ENCODE data around the gene EXOC3L2. TPM values are rescaled to one million over a fixed set of nuclear protein-coding genes. Genes with fewer than 3 reads are reported as not detected.
"Not testable (repeated sequence)": the region's sequence is repeated elsewhere in the genome, so short reads cannot be mapped to it uniquely, and the experiment has no call there.

Gene EXOC3L2
- total RNA-seq, 4 donors from 2014 or later, result 0.68 to 7.0 (median 1.1) TPM; not detected in 1

GRCh38 chr19:45234089-45234869 lies 10.9 kb downstream of the EXOC3L2 start:
- Histone ChIP-seq H3K4me1 (no peaks in the 10 kb centered on the region), H3K4me3 (no peak overlapping the region), H3K27me3 (peaks cover 36% of the 10 kb centered on the region), H3K9me3 (no peaks in the 10 kb centered on the region), H3K36me3 (no peaks in the 10 kb centered on the region), H3K27ac (no peak overlapping the region)
- TF ChIP-seq CTCF (IDR thresholded peaks at IDR 0.05) (no peak), POLR2AphosphoS5 (IDR thresholded peaks at IDR 0.05) (no peak), EP300 (IDR thresholded peaks at IDR 0.05; ENCODE audit: low read depth) (no peak), POLR2A (IDR thresholded peaks at IDR 0.05) (no peak)
- in situ Hi-C loops (cut with MboI; ENCODE audit: low pct_ligation_motif_present in 1 of 4, low pct_unique_long_range_greater_than_20kb in 1 of 4, low sequenced_read_pairs in 3 of 4) (no loop called here), intact Hi-C loops (cut with DNase I; ENCODE audit: low total_unique reads) (no loop called here)
- 36% methylated on average over 43 of the region's 93 CpGs; no CpG with 5 or more reads in 1 of the 2 donors for WGBS, 2 donors (ENCODE audit: low coverage in 1 of 2)
- no peak for DNase-seq

GRCh38 chr19:45231891-45232290 lies 13.3 kb downstream of the EXOC3L2 start:
- H3K4me1 ChIP-seq, result no peaks in the 10 kb centered on the region
- no peak overlapping the region for H3K4me3 ChIP-seq
- H3K27me3 ChIP-seq, result peaks cover 43% of the 10 kb centered on the region
- TF ChIP-seq CTCF (IDR thresholded peaks at IDR 0.05) (no peak), EP300 (IDR thresholded peaks at IDR 0.05; ENCODE audit: low read depth) (no peak)
- in situ Hi-C loops (cut with MboI; ENCODE audit: low pct_ligation_motif_present in 1 of 4, low pct_unique_long_range_greater_than_20kb in 1 of 4, low sequenced_read_pairs in 3 of 4) (no loop called here), intact Hi-C loops (cut with DNase I; ENCODE audit: low total_unique reads) (no loop called here)
- WGBS, 2 donors (ENCODE audit: low coverage in 1 of 2), result 61% methylated on average over 3 of the region's 3 CpGs; no CpG with 5 or more reads in 1 of the 2 donors
- H3K27ac ChIP-seq, result no peak overlapping the region
- H3K36me3 ChIP-seq, result no peaks in the 10 kb centered on the region
- no peak for DNase-seq
- no peaks in the 10 kb centered on the region for H3K9me3 ChIP-seq

GRCh38 chr19:45229056-45229455 lies 16.2 kb downstream of the EXOC3L2 start:
- H3K27ac ChIP-seq; DNase-seq; in situ Hi-C loops (cut with MboI; ENCODE audit: low pct_ligation_motif_present in 1 of 4, low pct_unique_long_range_greater_than_20kb in 1 of 4, low sequenced_read_pairs in 3 of 4); H3K36me3 ChIP-seq; H3K4me1 ChIP-seq; H3K4me3 ChIP-seq; H3K9me3 ChIP-seq; intact Hi-C loops (cut with DNase I; ENCODE audit: low total_unique reads): not testable (repeated sequence)
- 68 to 88% methylated on average over 1 to 2 of the region's 2 CpGs for WGBS, 2 donors (ENCODE audit: low coverage in 1 of 2)
- peaks cover 21% of the 10 kb centered on the region for H3K27me3 ChIP-seq

GRCh38 chr19:45224645-45225044 lies 20.6 kb downstream of the EXOC3L2 start:
- H3K36me3 ChIP-seq, result no peaks in the 10 kb centered on the region
- no peak overlapping the region for H3K4me3 ChIP-seq
- H3K27ac ChIP-seq, result no peak overlapping the region
- H3K9me3 ChIP-seq, result no peaks in the 10 kb centered on the region
- H3K27me3 ChIP-seq, result peaks cover 36% of the 10 kb centered on the region
- no peak for DNase-seq
- in situ Hi-C loops (cut with MboI; ENCODE audit: low pct_ligation_motif_present in 1 of 4, low pct_unique_long_range_greater_than_20kb in 1 of 4, low sequenced_read_pairs in 3 of 4) (no loop called here), intact Hi-C loops (cut with DNase I; ENCODE audit: low total_unique reads) (no loop called here)
- no peak for TF ChIP-seq POLR2A (IDR thresholded peaks at IDR 0.05)
- no peak for TF ChIP-seq CTCF (IDR thresholded peaks at IDR 0.05)
- TF ChIP-seq POLR2AphosphoS5 (IDR thresholded peaks at IDR 0.05), result no peak
- no peak for TF ChIP-seq EP300 (IDR thresholded peaks at IDR 0.05; ENCODE audit: low read depth)
- no peaks in the 10 kb centered on the region for H3K4me1 ChIP-seq
- WGBS, 2 donors (ENCODE audit: low coverage in 1 of 2), result 70% methylated on average over 2 of the region's 11 CpGs; no CpG with 5 or more reads in 1 of the 2 donors

- in situ Hi-C loops (cut with MboI; ENCODE audit: low pct_ligation_motif_present in 1 of 4, low pct_unique_long_range_greater_than_20kb in 1 of 4, low sequenced_read_pairs in 3 of 4), result no loop called here
- Histone ChIP-seq H3K4me3 (no peak overlapping the region), H3K36me3 (no peaks in the 10 kb centered on the region), H3K27ac (no peak overlapping the region), H3K27me3 (peaks cover 44% of the 10 kb centered on the region), H3K4me1 (no peaks in the 10 kb centered on the region), H3K9me3 (no peaks in the 10 kb centered on the region)
- intact Hi-C loops (cut with DNase I; ENCODE audit: low total_unique reads), result no loop called here
- no peak for TF ChIP-seq POLR2AphosphoS5 (IDR thresholded peaks at IDR 0.05)
- no peak for TF ChIP-seq POLR2A (IDR thresholded peaks at IDR 0.05)
- no peak for TF ChIP-seq CTCF (IDR thresholded peaks at IDR 0.05)
- TF ChIP-seq EP300 (IDR thresholded peaks at IDR 0.05; ENCODE audit: low read depth), result no peak
- no peak for DNase-seq
- WGBS, 2 donors (ENCODE audit: low coverage in 1 of 2), result 89% methylated on average over 5 of the region's 5 CpGs; no CpG with 5 or more reads in 1 of the 2 donors
Measured at GRCh38 chr19:45223879-45224278, 21.3 kb downstream of the EXOC3L2 start.

Data from transverse colon (tissue), 4 donors.